ENCODE measurements around the gene GALNT7. TPM values are rescaled to one million over a fixed set of nuclear protein-coding genes. Genes with fewer than 3 reads are reported as not detected.

The GALNT7 gene
- total RNA-seq, 2 donors from 2014 or later, result 83.5 to 138 TPM

DNA sequence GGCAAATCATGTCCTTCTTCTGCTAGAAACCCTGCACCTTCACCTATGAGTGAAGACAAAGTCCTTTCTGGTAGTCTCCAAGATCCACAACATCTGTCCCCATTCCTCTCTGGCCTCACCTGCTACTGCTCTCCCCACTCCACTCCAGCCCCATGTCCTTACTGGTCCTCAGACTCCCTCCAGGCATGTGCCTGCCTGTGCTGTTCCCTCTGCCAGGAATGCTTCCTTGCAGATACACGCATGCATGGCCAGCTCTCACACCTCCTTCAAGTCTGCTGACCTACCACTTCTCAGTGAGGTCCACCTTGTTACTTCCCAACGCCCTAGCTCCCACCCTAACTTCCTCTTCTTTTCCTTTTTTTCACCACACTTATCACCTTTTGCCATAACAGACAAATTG lies 147.4 kb downstream of the GALNT7 start:
- H3K4me3 ChIP-seq, result no peak overlapping the region
- H3K9me3 ChIP-seq, result no peaks in the 10 kb centered on the region
- H3K4me1 ChIP-seq, result no peaks in the 10 kb centered on the region
- H3K27me3 ChIP-seq, result no peaks in the 10 kb centered on the region
- no peak overlapping the region for H3K27ac ChIP-seq
- DNase-seq, result no peak
- no peak overlapping the region for H3K9ac ChIP-seq (ENCODE audit: low read depth in 2 of 2, low read length in 2 of 2)
- TF ChIP-seq, protein P1, sequence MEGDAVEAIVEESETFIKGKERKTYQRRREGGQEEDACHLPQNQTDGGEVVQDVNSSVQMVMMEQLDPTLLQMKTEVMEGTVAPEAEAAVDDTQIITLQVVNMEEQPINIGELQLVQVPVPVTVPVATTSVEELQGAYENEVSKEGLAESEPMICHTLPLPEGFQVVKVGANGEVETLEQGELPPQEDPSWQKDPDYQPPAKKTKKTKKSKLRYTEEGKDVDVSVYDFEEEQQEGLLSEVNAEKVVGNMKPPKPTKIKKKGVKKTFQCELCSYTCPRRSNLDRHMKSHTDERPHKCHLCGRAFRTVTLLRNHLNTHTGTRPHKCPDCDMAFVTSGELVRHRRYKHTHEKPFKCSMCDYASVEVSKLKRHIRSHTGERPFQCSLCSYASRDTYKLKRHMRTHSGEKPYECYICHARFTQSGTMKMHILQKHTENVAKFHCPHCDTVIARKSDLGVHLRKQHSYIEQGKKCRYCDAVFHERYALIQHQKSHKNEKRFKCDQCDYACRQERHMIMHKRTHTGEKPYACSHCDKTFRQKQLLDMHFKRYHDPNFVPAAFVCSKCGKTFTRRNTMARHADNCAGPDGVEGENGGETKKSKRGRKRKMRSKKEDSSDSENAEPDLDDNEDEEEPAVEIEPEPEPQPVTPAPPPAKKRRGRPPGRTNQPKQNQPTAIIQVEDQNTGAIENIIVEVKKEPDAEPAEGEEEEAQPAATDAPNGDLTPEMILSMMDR (IDR thresholded peaks at IDR 0.05), result no peak
- H3K36me3 ChIP-seq, result no peaks in the 10 kb centered on the region
- intact Hi-C loops (cut with DNase I), result loop anchor here (5.0 to 10.0 kb wide), 2 partner anchors 101 to 179 kb away; no protein-coding TSS in a partner anchor

DNA sequence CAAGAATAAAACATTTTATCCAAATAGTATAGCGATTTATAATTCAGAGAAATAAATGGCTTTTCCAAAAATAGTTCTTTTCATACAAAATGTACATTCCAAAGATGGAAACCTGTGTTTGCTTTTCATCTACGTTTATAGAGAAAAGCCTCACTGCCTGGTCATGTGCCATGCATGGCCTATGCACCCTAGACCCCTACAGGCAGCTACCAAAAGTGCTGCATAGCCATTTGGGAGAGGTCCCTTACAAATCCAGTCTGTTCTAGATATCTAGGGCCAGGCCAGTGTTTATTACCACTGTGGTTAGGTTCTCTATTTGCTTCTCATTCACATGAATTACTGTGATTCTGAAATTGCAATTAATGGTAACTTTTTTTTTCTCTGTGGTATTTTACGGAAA lies 148.4 kb downstream of the GALNT7 start:
- TF ChIP-seq, protein P1 (IDR thresholded peaks at IDR 0.05), result no peak
- intact Hi-C loops (cut with DNase I), result loop anchor here (5.0 to 10.0 kb wide), 2 partner anchors 100 to 178 kb away; no protein-coding TSS in a partner anchor

DNA sequence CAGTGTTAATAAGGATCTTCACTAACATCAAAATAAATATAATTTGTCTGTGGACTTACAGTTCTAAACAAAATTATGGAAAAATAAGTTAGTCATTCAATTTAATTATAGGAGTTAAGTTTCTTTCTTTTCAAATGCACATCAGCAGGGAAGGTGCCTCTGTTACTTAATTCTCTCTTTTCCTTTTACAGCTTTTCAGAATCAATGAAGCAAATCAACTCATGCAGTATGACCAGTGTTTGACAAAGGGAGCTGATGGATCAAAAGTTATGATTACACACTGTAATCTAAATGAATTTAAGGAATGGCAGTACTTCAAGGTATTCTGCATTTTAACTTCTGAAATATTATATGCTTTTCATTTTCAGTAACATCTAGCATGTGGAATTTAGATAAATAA lies 149.6 kb downstream of the GALNT7 start:
- no peaks in the 10 kb centered on the region for H3K27me3 ChIP-seq
- intact Hi-C loops (cut with DNase I), result loop anchor here (5.0 to 10.0 kb wide), 2 partner anchors 99 to 177 kb away; no protein-coding TSS in a partner anchor
- no peak overlapping the region for H3K27ac ChIP-seq
- no peaks in the 10 kb centered on the region for H3K9me3 ChIP-seq
- H3K9ac ChIP-seq (ENCODE audit: low read depth in 2 of 2, low read length in 2 of 2), result no peak overlapping the region
- no peak overlapping the region for H3K4me3 ChIP-seq
- no peaks in the 10 kb centered on the region for H3K36me3 ChIP-seq
- no peak for DNase-seq
- TF ChIP-seq, protein P1 (IDR thresholded peaks at IDR 0.05), result no peak
- no peaks in the 10 kb centered on the region for H3K4me1 ChIP-seq

More for the DNA sequence above, 148.4 kb downstream of the GALNT7 start:
- H3K36me3 ChIP-seq, result no peaks in the 10 kb centered on the region
- no peaks in the 10 kb centered on the region for H3K27me3 ChIP-seq
- no peak overlapping the region for H3K27ac ChIP-seq
- H3K4me1 ChIP-seq, result no peaks in the 10 kb centered on the region
- H3K4me3 ChIP-seq, result no peak overlapping the region
- H3K9me3 ChIP-seq, result no peaks in the 10 kb centered on the region
- no peak overlapping the region for H3K9ac ChIP-seq (ENCODE audit: low read depth in 2 of 2, low read length in 2 of 2)
- no peak for DNase-seq

DNA sequence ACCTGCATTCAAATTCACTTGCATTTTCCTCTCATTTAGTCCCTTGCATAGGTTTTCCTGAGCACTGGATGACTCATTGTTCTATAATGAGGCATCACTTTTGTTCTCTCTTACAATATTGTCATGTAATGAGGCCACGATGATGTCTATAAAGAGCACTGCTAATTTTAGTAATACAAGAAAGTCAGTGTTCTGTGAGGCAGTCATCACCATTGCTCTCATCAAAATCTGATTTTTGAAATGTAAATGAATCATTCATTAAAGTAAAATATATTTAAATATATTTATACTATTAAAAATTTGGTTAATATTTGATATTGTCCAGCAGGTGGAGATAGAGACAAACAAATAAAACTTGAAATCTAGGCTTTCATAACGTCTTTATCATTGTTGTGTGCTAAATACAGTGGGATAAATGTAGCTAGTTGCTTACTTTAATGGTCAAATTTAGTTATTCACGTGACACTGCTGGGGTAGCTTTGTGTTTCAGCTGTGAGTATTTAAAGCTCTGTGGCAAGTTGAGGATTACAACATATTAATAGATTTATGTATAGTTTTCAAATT lies 150.1 kb downstream of the GALNT7 start:
- no peak overlapping the region for H3K4me3 ChIP-seq
- no peaks in the 10 kb centered on the region for H3K9me3 ChIP-seq
- no peak overlapping the region for H3K9ac ChIP-seq (ENCODE audit: low read depth in 2 of 2, low read length in 2 of 2)
- no peak for DNase-seq
- H3K4me1 ChIP-seq, result no peaks in the 10 kb centered on the region
- intact Hi-C loops (cut with DNase I), result loop anchor here (5.0 to 10.0 kb wide), 2 partner anchors 99 to 176 kb away; no protein-coding TSS in a partner anchor
- H3K36me3 ChIP-seq, result no peaks in the 10 kb centered on the region
- TF ChIP-seq, protein P1 (IDR thresholded peaks at IDR 0.05), result peak; percentile 21
- H3K27me3 ChIP-seq, result no peaks in the 10 kb centered on the region
- no peak overlapping the region for H3K27ac ChIP-seq

DNA sequence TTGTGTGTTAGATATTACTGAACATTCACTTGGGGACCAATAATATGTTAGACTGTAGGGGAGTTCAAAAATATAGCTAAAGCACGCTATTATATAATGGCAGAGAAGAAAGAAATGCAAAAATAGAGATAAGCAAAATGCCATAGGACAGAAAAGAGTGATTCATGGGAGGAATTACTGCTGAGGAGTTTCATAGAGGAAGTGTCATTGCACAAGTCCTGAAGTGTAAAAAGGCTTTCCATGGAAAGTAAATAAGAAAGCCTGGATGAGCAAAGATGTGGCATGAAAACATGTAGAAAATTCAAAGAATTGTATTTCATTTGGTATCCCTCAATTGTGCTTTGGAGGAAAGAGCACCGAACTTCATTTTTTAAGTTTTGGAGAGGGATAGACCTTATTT lies 151.1 kb downstream of the GALNT7 start:
- H3K4me1 ChIP-seq, result no peaks in the 10 kb centered on the region
- no peak for DNase-seq
- H3K27me3 ChIP-seq, result no peaks in the 10 kb centered on the region
- no peak overlapping the region for H3K27ac ChIP-seq
- H3K36me3 ChIP-seq, result no peaks in the 10 kb centered on the region
- H3K9ac ChIP-seq (ENCODE audit: low read depth in 2 of 2, low read length in 2 of 2), result no peak overlapping the region
- H3K4me3 ChIP-seq, result no peak overlapping the region
- TF ChIP-seq, protein P1 (IDR thresholded peaks at IDR 0.05), result no peak
- H3K9me3 ChIP-seq, result no peaks in the 10 kb centered on the region
- intact Hi-C loops (cut with DNase I), result loop anchor here (5.0 to 10.0 kb wide), 2 partner anchors 98 to 175 kb away; no protein-coding TSS in a partner anchor

All from colonic mucosa (tissue), 4 donors.